Fibroblast of mammary gland (primary cell): ENCODE measurements around the gene GPC6.

Experiments
- DNase-seq: peaks from one replicate; pipeline ENCODE4 v3.0.0-alpha.2; 2010; ENCODE audit warnings: low read depth
- H3K4me3 ChIP-seq: 2 replicates; pipeline ENCODE4 v1.5.1; 2011; ENCODE audit warnings: low read depth, mild to moderate bottlenecking, low read length, moderate library complexity; ENCODE audit not compliant: control insufficient read depth
- CTCF ChIP-seq: conservative IDR thresholded peaks from 2 replicates; pipeline ENCODE4 v1.5.1; 2011; ENCODE audit warnings: low read depth, low read length, inconsistent platforms; ENCODE audit not compliant: control insufficient read depth, insufficient read depth

The GPC6 gene

GRCh38 chr13:94181461-94182107 lies 955.0 kb downstream of the GPC6 start:
- DNase-seq, result no peak
- H3K4me3 ChIP-seq, result no peak overlapping the region
- TF ChIP-seq CTCF, result no peak

- no peak for TF ChIP-seq CTCF
- no peak overlapping the region for H3K4me3 ChIP-seq
Measured at GRCh38 chr13:94182185-94182761, 955.7 kb downstream of the GPC6 start.

GRCh38 chr13:94186470-94186869 lies 959.9 kb downstream of the GPC6 start:
- no peak for DNase-seq
- TF ChIP-seq CTCF, result no peak
- H3K4me3 ChIP-seq, result no peak overlapping the region

More at GRCh38 chr13:94182185-94182761, 955.7 kb downstream of the GPC6 start:
- no peak for DNase-seq

- no peak overlapping the region for H3K4me3 ChIP-seq
- no peak for DNase-seq
- no peak for TF ChIP-seq CTCF
Measured at GRCh38 chr13:94188201-94188854, 961.7 kb downstream of the GPC6 start.

GRCh38 chr13:94192431-94192975 lies 965.9 kb downstream of the GPC6 start:
- H3K4me3 ChIP-seq, result no peak overlapping the region
- peak; percentile 61 for DNase-seq
- peak; percentile 52 for TF ChIP-seq CTCF

- H3K4me3 ChIP-seq, result no peak overlapping the region
- DNase-seq, result peak; percentile 97
- no peak for TF ChIP-seq CTCF
Measured at GRCh38 chr13:94195715-94196114, 969.1 kb downstream of the GPC6 start.
